Measurements from ENCODE around the gene GABBR2. TPM values are rescaled to one million over a fixed set of nuclear protein-coding genes. Genes with fewer than 3 reads are reported as not detected.

Gene GABBR2
- total RNA-seq, 2 experiments from 2014 or later, result not detected

- Histone ChIP-seq H3K4me3 (ENCODE audit: low read length) (no peak overlapping the region), H3K9me3 (ENCODE audit: control insufficient read depth in 1 of 2, insufficient read depth in 1 of 2, low read length in 2 of 2) (no peaks in the 10 kb centered on the region), H3K4me1 (ENCODE audit: insufficient read depth, low read length) (no peaks in the 10 kb centered on the region), H3K27me3 (ENCODE audit: control insufficient read depth in 1 of 2, insufficient read depth in 2 of 2, low read length in 2 of 2) (no peaks in the 10 kb centered on the region), H3K36me3 (ENCODE audit: insufficient read depth, low read length) (no peaks in the 10 kb centered on the region), H3K27ac (ENCODE audit: low read depth in 1 of 2, low read length in 2 of 2) (no peak overlapping the region)
- CTCF ChIA-PET, result no interaction called here
- TF ChIP-seq CTCF (IDR thresholded peaks at IDR 0.05), result no peak
- intact Hi-C loops (cut with DNase I, micrococcal nuclease), result no loop called here
- no peak overlapping the region for H3K27ac Mint-ChIP-seq
- H3K36me3 Mint-ChIP-seq (ENCODE audit: low read depth), result no peaks in the 10 kb centered on the region
- DNase-seq (no peak), ATAC-seq (ENCODE audit: poor library complexity) (no peak)
- H3K9me3 Mint-ChIP-seq, result no peaks in the 10 kb centered on the region
- no peaks in the 10 kb centered on the region for H3K4me1 Mint-ChIP-seq (ENCODE audit: low read depth)
- no peak overlapping the region for H3K4me3 Mint-ChIP-seq
- H3K27me3 Mint-ChIP-seq, result peaks cover 11% of the 10 kb centered on the region
- POLR2A ChIA-PET, result no interaction called here
Observed at GRCh38 chr9:98403715-98404114, 305.0 kb downstream of the GABBR2 start.

GRCh38 chr9:98402019-98402840, 306.5 kb downstream of the GABBR2 start:
- Histone ChIP-seq H3K4me1 (ENCODE audit: insufficient read depth, low read length) (no peaks in the 10 kb centered on the region), H3K36me3 (ENCODE audit: insufficient read depth, low read length) (no peaks in the 10 kb centered on the region), H3K27ac (ENCODE audit: low read depth in 1 of 2, low read length in 2 of 2) (no peak overlapping the region), H3K9me3 (ENCODE audit: control insufficient read depth in 1 of 2, insufficient read depth in 1 of 2, low read length in 2 of 2) (no peaks in the 10 kb centered on the region), H3K27me3 (ENCODE audit: control insufficient read depth in 1 of 2, insufficient read depth in 2 of 2, low read length in 2 of 2) (no peaks in the 10 kb centered on the region), H3K4me3 (ENCODE audit: low read length) (no peak overlapping the region)
- CTCF ChIA-PET, result no interaction called here
- no peak overlapping the region for H3K27ac Mint-ChIP-seq
- H3K27me3 Mint-ChIP-seq, result peaks cover 22% of the 10 kb centered on the region
- no peak for TF ChIP-seq CTCF (IDR thresholded peaks at IDR 0.05)
- H3K4me1 Mint-ChIP-seq (ENCODE audit: low read depth), result no peaks in the 10 kb centered on the region
- no peak for DNase-seq
- POLR2A ChIA-PET, result no interaction called here
- H3K36me3 Mint-ChIP-seq (ENCODE audit: low read depth), result no peaks in the 10 kb centered on the region
- no peaks in the 10 kb centered on the region for H3K9me3 Mint-ChIP-seq
- no peak for ATAC-seq (ENCODE audit: poor library complexity)
- H3K4me3 Mint-ChIP-seq, result no peak overlapping the region
- intact Hi-C loops (cut with DNase I, micrococcal nuclease), result no loop called here

- Histone ChIP-seq H3K4me1 (ENCODE audit: insufficient read depth, low read length) (no peaks in the 10 kb centered on the region), H3K36me3 (ENCODE audit: insufficient read depth, low read length) (no peaks in the 10 kb centered on the region), H3K9me3 (ENCODE audit: control insufficient read depth in 1 of 2, insufficient read depth in 1 of 2, low read length in 2 of 2) (no peaks in the 10 kb centered on the region), H3K27me3 (ENCODE audit: control insufficient read depth in 1 of 2, insufficient read depth in 2 of 2, low read length in 2 of 2) (no peaks in the 10 kb centered on the region), H3K27ac (ENCODE audit: low read depth in 1 of 2, low read length in 2 of 2) (no peak overlapping the region), H3K4me3 (ENCODE audit: low read length) (no peak overlapping the region)
- no peaks in the 10 kb centered on the region for H3K4me1 Mint-ChIP-seq (ENCODE audit: low read depth)
- no peak overlapping the region for H3K4me3 Mint-ChIP-seq
- POLR2A ChIA-PET, result no interaction called here
- H3K36me3 Mint-ChIP-seq (ENCODE audit: low read depth), result no peaks in the 10 kb centered on the region
- no peak for ATAC-seq (ENCODE audit: poor library complexity)
- intact Hi-C loops (cut with DNase I, micrococcal nuclease), result no loop called here
- H3K27ac Mint-ChIP-seq, result no peak overlapping the region
- CTCF ChIA-PET, result no interaction called here
- TF ChIP-seq CTCF (IDR thresholded peaks at IDR 0.05), result no peak
- DNase-seq, result no peak
- H3K27me3 Mint-ChIP-seq, result peaks cover 26% of the 10 kb centered on the region
- no peaks in the 10 kb centered on the region for H3K9me3 Mint-ChIP-seq
Observed at GRCh38 chr9:98401140-98402018, 307.4 kb downstream of the GABBR2 start.

All from CD4-positive, alpha-beta T cell (primary cell).